ENCODE data around the gene SLC6A2.

- TF ChIP-seq CTCF (IDR thresholded peaks at IDR 0.05) = no peak
- no peak for TF ChIP-seq POLR2AphosphoS5 (IDR thresholded peaks at IDR 0.05)
Observed at GRCh38 chr16:55747785-55748184, 92.0 kb downstream of the SLC6A2 start.
